Colonic mucosa (tissue), 4 donors: ENCODE results near the gene HLA-A. TPM values are rescaled to one million over a fixed set of nuclear protein-coding genes. Genes with fewer than 3 reads are reported as not detected.
"Not testable (repeated sequence)": the region's sequence is repeated elsewhere in the genome, so short reads cannot be mapped to it uniquely, and the experiment has no call there.

Source experiments
- DNase-seq: peaks from one replicate; pipeline ENCODE4 v3.0.0-alpha.2; 2020
- H3K27ac ChIP-seq: fragments of 200-600 bp; one replicate; pipeline ENCODE4 v1.8.0; 2021
- H3K27me3 ChIP-seq: fragments of 200-600 bp; one replicate; pipeline ENCODE4 v1.8.0; 2021
- H3K36me3 ChIP-seq: fragments of 200-600 bp; one replicate; pipeline ENCODE4 v1.8.0; 2021
- H3K4me1 ChIP-seq: fragments of 200-600 bp; one replicate; pipeline ENCODE4 v1.8.0; 2021; ENCODE audit warnings: mild to moderate bottlenecking
- H3K4me3 ChIP-seq: fragments of 200-600 bp; one replicate; pipeline ENCODE4 v1.8.0; 2021
- H3K9ac ChIP-seq, 2 donors: one replicate each; pipeline ENCODE4 v1.7.0; 2013; ENCODE audit warnings: control low read depth in 2 of 2, low read depth in 2 of 2, low read length in 2 of 2
- H3K9me3 ChIP-seq: fragments of 200-600 bp; one replicate; pipeline ENCODE4 v1.8.0; 2021
- CTCF ChIP-seq: fragments of 200-600 bp; IDR thresholded peaks from one replicate; pipeline ENCODE4 v1.8.0; 2022; ENCODE audit warnings: antibody characterized with exemption, mild to moderate bottlenecking
- intact Hi-C: fragments of 100-400 bp; cut with DNase I; formaldehyde crosslinking; loops from one replicate; pipeline ENCODE4 v1.14.1; 2022
- total RNA-seq, 2 donors: library from RNA; stranded (reverse); fragmentation: NEBNext Ultra II Directional in 1 of 2; extraction: Animal tissue kit (Norgen Biotek cat#: 25700) in 1 of 2; gene quantifications; one replicate each; pipeline ENCODE4 v1.2.1, GENCODE V29; 2021
- donor health status: healthy.
- donor health status: DM: no; HTN: no; CAD: no.
- donor health status: DM: no; HTN: no; CAD: no.

Gene HLA-A
- total RNA-seq, 2 donors from 2014 or later = 1,045 to 1,898 TPM

GRCh38 chr6:29926413-29927274, 15.7 kb upstream of the HLA-A start:
- Histone ChIP-seq H3K9me3 (no peaks in the 10 kb centered on the region), H3K27me3 (no peaks in the 10 kb centered on the region)

GRCh38 chr6:29927275-29927569, 15.1 kb upstream of the HLA-A start:
- Histone ChIP-seq H3K36me3 (no peaks in the 10 kb centered on the region), H3K9me3 (no peaks in the 10 kb centered on the region), H3K4me3 (peak overlapping the region; percentile 68), H3K9ac (peak overlapping the region in 1 of 2 donors; percentile 77), H3K27me3 (no peaks in the 10 kb centered on the region), H3K27ac (peak overlapping the region; percentile 99), H3K4me1 (peaks cover 2% of the 10 kb centered on the region)
- no peak for DNase-seq
- no peak for TF ChIP-seq CTCF
- intact Hi-C loops = no loop called here

More at GRCh38 chr6:29926413-29927274, 15.7 kb upstream of the HLA-A start:
- no peak for TF ChIP-seq CTCF
- H3K27ac ChIP-seq = peak overlapping the region; percentile 99
- H3K36me3 ChIP-seq = no peaks in the 10 kb centered on the region
- peak; percentile 93 for DNase-seq
- H3K4me3 ChIP-seq = peak overlapping the region; percentile 68
- H3K9ac ChIP-seq = peak overlapping the region; percentile 63 to 79
- H3K4me1 ChIP-seq = peaks cover 2% of the 10 kb centered on the region
- intact Hi-C loops = no loop called here

GRCh38 chr6:29927841-29928388, 14.4 kb upstream of the HLA-A start:
- no peaks in the 10 kb centered on the region for H3K27me3 ChIP-seq
- H3K4me1 ChIP-seq = peaks cover 2% of the 10 kb centered on the region
- intact Hi-C loops = no loop called here
- no peak for TF ChIP-seq CTCF
- DNase-seq = no peak
- H3K27ac ChIP-seq = no peak overlapping the region
- H3K9ac ChIP-seq = no peak overlapping the region
- no peaks in the 10 kb centered on the region for H3K36me3 ChIP-seq
- H3K9me3 ChIP-seq = no peaks in the 10 kb centered on the region
- no peak overlapping the region for H3K4me3 ChIP-seq

GRCh38 chr6:29930047-29930446, 12.3 kb upstream of the HLA-A start:
- DNase-seq, H3K36me3 ChIP-seq, H3K4me1 ChIP-seq, H3K9me3 ChIP-seq, H3K27me3 ChIP-seq, intact Hi-C loops, H3K4me3 ChIP-seq, H3K9ac ChIP-seq, H3K27ac ChIP-seq: not testable (repeated sequence)

- no peak overlapping the region for H3K9ac ChIP-seq
- no peak for DNase-seq
- no peak for TF ChIP-seq CTCF
- no peak overlapping the region for H3K27ac ChIP-seq
- H3K4me3 ChIP-seq = no peak overlapping the region
- no peaks in the 10 kb centered on the region for H3K36me3 ChIP-seq
- no peaks in the 10 kb centered on the region for H3K9me3 ChIP-seq
- no peaks in the 10 kb centered on the region for H3K4me1 ChIP-seq
- intact Hi-C loops = no loop called here
- no peaks in the 10 kb centered on the region for H3K27me3 ChIP-seq
These were observed 8.4 kb upstream of the HLA-A start for GRCh38 chr6:29933955-29934354.
